ENCODE results near the gene SFMBT2.
"Not testable (repeated sequence)": the region's sequence is repeated elsewhere in the genome, so short reads cannot be mapped to it uniquely, and the experiment has no call there.

The SFMBT2 gene

DNA sequence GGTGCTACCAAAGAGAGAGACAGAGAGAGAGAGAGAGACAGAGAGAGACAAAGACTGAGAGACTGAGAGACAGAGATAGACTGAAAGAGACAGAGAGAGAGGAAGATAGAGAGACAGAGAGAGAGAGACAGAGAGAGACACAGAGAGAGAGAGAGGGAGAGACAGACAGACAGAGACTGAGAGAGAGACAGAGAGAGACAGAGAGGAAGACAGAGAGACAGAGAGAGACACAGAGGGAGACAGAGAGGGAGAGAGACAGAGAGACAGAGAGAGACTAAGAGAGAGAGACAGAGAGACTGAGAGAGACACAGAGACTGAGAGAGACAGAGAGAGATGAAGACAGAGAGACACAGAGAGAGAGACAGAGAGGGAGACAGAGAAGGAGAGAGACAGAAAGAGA lies 91.2 kb downstream of the SFMBT2 start:
- no peaks in the 10 kb centered on the region for H3K27me3 ChIP-seq (ENCODE audit: insufficient read depth, low read length)
- no peak overlapping the region for H3K4me3 ChIP-seq (ENCODE audit: low read depth, low read length)
- no peaks in the 10 kb centered on the region for H3K4me1 ChIP-seq (ENCODE audit: control insufficient read depth, insufficient read depth, low read length, unreplicated experiment)
- no peak overlapping the region for H2AFZ ChIP-seq (ENCODE audit: low read length, unreplicated experiment)
- no peaks in the 10 kb centered on the region for H3K79me2 ChIP-seq (ENCODE audit: control insufficient read depth, insufficient read depth, low read length, unreplicated experiment)
- no peaks in the 10 kb centered on the region for H3K36me3 ChIP-seq (ENCODE audit: insufficient read depth, low read length)
- no peak overlapping the region for H3K27ac ChIP-seq (ENCODE audit: low read depth, low read length)

DNA sequence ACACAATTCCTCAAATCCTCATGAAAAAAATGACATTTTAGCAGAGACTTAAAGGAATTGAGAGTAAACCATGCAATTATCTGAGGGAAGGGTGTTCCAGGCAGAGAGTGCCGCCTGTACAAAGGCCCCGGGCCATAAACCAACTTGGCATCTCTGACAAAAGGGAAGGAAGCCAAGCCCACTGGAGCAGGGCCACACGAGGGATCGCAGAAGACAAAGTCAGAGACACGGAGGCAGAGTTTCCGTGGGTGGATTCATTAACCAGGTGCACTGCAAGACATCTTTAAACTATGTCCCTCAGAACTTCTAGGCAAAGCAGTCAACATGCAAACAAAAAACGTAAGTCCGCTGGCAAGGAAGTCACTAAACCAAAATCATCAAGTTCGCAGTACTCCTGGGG lies 92.0 kb downstream of the SFMBT2 start:
- Histone ChIP-seq H3K4me1 (ENCODE audit: control insufficient read depth, insufficient read depth, low read length, unreplicated experiment) (no peaks in the 10 kb centered on the region), H3K27me3 (ENCODE audit: insufficient read depth, low read length) (no peaks in the 10 kb centered on the region), H3K4me3 (ENCODE audit: low read depth, low read length) (no peak overlapping the region), H3K27ac (ENCODE audit: low read depth, low read length) (no peak overlapping the region), H3K36me3 (ENCODE audit: insufficient read depth, low read length) (no peaks in the 10 kb centered on the region), H2AFZ (ENCODE audit: low read length, unreplicated experiment) (no peak overlapping the region), H3K79me2 (ENCODE audit: control insufficient read depth, insufficient read depth, low read length, unreplicated experiment) (no peaks in the 10 kb centered on the region)

DNA sequence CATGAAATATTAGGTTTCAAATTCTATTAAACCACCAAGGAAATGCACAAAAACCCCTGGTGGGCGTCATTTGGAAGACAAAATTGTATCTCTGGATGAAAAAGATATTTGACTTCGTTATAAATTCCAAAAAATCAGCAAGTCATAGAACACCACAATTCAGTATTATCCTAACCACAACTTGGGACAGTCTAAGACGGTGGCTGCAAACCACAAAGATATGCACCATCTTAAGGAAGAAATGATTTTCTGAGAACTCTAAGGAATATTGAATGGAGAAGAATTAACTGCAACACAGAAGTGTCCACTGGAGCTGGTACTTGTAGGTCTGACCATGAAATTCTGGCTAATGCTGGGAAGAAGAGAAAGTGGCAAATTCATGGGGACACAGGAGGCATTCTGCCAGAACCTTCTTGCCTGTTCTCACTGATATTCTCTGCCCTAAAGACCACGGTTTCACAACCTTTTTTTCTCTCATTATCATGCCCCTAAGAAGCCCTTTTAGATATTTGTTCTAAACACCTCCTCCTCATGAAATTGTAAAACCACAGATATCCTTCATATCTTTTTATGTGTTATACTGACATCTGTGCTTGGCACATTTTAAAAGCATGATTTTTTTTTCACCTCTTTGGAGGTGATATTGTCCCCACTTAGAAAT lies 92.9 kb downstream of the SFMBT2 start:
- Histone ChIP-seq H3K4me1 (ENCODE audit: control insufficient read depth, insufficient read depth, low read length, unreplicated experiment) (no peaks in the 10 kb centered on the region), H3K79me2 (ENCODE audit: control insufficient read depth, insufficient read depth, low read length, unreplicated experiment) (no peaks in the 10 kb centered on the region), H3K27me3 (ENCODE audit: insufficient read depth, low read length) (no peaks in the 10 kb centered on the region), H2AFZ (ENCODE audit: low read length, unreplicated experiment) (no peak overlapping the region), H3K36me3 (ENCODE audit: insufficient read depth, low read length) (no peaks in the 10 kb centered on the region), H3K4me3 (ENCODE audit: low read depth, low read length) (no peak overlapping the region), H3K27ac (ENCODE audit: low read depth, low read length) (no peak overlapping the region)

DNA sequence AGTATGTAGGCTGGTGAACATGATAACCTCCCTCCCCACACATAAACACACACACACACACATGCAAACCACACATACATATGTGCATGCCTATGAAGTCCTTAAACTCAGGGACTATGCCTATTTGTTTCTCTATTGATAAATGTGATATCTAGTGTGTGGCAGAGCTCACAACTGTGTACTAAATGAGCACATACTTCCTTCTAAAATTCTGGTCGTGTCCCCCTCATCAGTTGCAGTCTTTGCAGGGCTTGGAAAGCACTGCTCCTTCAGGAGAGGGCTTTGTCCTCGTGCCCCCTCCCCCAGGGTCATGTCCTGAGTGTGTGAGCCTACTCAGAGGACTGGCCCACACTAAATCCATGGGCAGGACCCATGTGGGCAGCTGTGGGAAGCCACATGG lies 94.0 kb downstream of the SFMBT2 start:
- no peak overlapping the region for H2AFZ ChIP-seq (ENCODE audit: low read length, unreplicated experiment)
- no peaks in the 10 kb centered on the region for H3K79me2 ChIP-seq (ENCODE audit: control insufficient read depth, insufficient read depth, low read length, unreplicated experiment)
- no peaks in the 10 kb centered on the region for H3K36me3 ChIP-seq (ENCODE audit: insufficient read depth, low read length)
- H3K27ac ChIP-seq (ENCODE audit: low read depth, low read length): no peak overlapping the region
- no peaks in the 10 kb centered on the region for H3K27me3 ChIP-seq (ENCODE audit: insufficient read depth, low read length)
- H3K4me3 ChIP-seq (ENCODE audit: low read depth, low read length): no peak overlapping the region
- no peaks in the 10 kb centered on the region for H3K4me1 ChIP-seq (ENCODE audit: control insufficient read depth, insufficient read depth, low read length, unreplicated experiment)

DNA sequence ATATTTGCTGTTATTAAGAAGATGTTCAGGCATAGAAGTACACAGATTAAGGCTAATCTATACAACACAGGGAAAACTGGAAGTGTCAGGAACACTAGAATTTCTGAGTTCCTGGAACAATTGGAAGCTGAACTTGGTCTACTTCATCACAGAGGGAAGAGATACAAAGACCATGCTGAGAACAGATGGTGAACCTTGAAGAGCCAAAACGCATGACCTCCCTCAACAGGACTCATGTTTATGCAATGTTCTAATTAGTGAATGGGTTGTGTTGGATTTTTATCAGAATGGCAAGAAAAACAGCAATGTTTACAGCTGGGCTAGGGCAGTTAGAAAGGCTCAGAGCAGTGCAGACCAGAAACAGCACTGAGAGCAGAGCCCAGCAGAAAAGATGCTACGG lies 94.9 kb downstream of the SFMBT2 start:
- H3K27ac ChIP-seq (ENCODE audit: low read depth, low read length): no peak overlapping the region
- H3K79me2 ChIP-seq (ENCODE audit: control insufficient read depth, insufficient read depth, low read length, unreplicated experiment): no peaks in the 10 kb centered on the region
- H2AFZ ChIP-seq (ENCODE audit: low read length, unreplicated experiment): no peak overlapping the region
- H3K4me3 ChIP-seq (ENCODE audit: low read depth, low read length): no peak overlapping the region
- no peaks in the 10 kb centered on the region for H3K27me3 ChIP-seq (ENCODE audit: insufficient read depth, low read length)
- no peaks in the 10 kb centered on the region for H3K4me1 ChIP-seq (ENCODE audit: control insufficient read depth, insufficient read depth, low read length, unreplicated experiment)
- H3K36me3 ChIP-seq (ENCODE audit: insufficient read depth, low read length): no peaks in the 10 kb centered on the region

DNA sequence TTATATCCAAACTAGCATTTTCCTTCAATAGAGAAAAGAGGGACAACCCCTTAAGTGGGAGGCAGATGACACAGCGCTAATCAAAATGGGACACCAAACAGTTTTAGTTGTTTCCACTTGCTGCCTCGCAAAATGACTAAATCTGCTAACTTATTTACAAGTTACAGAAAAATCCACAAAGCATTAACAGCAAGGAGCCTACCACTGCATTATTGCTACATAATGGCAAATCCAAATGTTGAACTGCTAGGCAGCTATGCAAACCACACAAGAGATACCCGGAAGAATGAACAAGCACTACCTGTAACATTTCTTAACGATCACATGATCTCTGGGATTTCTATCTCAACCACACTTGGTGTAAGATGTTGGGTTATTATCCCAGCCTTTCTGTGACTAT lies 96.7 kb downstream of the SFMBT2 start:
- no peaks in the 10 kb centered on the region for H3K27me3 ChIP-seq (ENCODE audit: insufficient read depth, low read length)
- H3K79me2 ChIP-seq (ENCODE audit: control insufficient read depth, insufficient read depth, low read length, unreplicated experiment): no peaks in the 10 kb centered on the region

DNA sequence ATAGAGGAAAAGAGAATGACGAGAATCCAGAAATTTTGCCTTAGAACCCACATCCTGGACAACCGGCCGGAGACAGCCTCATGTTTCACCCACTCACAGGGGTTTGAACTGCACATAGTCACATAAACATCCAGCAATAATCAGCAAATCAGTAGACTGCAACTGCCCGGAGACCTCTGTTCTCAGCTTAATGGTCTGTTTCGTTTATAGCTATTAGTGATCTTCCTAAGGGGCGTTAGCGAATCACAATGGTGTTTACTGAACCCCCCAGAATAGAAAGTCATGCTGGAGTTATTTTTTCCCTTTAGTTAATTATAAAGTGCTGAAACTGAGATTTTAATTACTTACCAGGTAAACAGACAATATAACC lies 98.4 kb downstream of the SFMBT2 start:
- no peaks in the 10 kb centered on the region for H3K79me2 ChIP-seq (ENCODE audit: control insufficient read depth, insufficient read depth, low read length, unreplicated experiment)
- H3K36me3 ChIP-seq (ENCODE audit: insufficient read depth, low read length): no peaks in the 10 kb centered on the region
- H3K4me1 ChIP-seq (ENCODE audit: control insufficient read depth, insufficient read depth, low read length, unreplicated experiment): no peaks in the 10 kb centered on the region
- H2AFZ ChIP-seq (ENCODE audit: low read length, unreplicated experiment): no peak overlapping the region
- no peak overlapping the region for H3K4me3 ChIP-seq (ENCODE audit: low read depth, low read length)
- no peaks in the 10 kb centered on the region for H3K27me3 ChIP-seq (ENCODE audit: insufficient read depth, low read length)
- no peak overlapping the region for H3K27ac ChIP-seq (ENCODE audit: low read depth, low read length)

More for the DNA sequence above, 96.7 kb downstream of the SFMBT2 start:
- Histone ChIP-seq H2AFZ (ENCODE audit: low read length, unreplicated experiment) (no peak overlapping the region), H3K4me1 (ENCODE audit: control insufficient read depth, insufficient read depth, low read length, unreplicated experiment) (no peaks in the 10 kb centered on the region), H3K4me3 (ENCODE audit: low read depth, low read length) (no peak overlapping the region), H3K36me3 (ENCODE audit: insufficient read depth, low read length) (no peaks in the 10 kb centered on the region), H3K27ac (ENCODE audit: low read depth, low read length) (no peak overlapping the region)

DNA sequence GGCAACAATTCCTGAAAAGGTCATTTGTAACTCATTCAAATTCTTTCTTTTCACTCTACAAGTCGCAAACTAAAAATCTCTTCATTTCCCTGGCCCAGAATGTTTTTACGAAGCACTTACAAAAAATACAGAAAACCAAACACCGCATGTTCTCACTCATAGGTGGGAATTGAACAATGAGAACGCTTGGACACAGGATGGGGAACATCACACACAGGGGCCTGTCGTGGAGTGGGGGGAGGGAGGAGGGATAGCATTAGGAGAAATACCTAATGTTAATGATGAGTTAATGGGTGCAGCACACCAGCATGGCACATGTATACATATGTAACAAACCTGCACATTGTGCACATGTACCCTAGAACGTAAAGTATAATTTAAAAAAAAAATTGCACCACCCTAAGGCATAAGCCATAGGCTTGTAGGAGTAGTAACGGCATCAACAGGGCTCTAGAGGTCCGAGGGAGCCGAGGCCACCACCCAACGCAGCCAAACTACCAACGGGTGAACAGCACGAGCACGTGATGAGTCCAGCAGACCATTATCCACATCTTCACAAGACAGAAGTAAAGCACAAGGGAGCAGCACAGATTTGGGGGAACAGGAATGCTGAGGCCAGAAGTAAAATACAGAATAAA lies 98.9 kb downstream of the SFMBT2 start:
- not testable (repeated sequence) for H3K4me3 ChIP-seq (ENCODE audit: low read depth, low read length); H3K27me3 ChIP-seq (ENCODE audit: insufficient read depth, low read length); H3K36me3 ChIP-seq (ENCODE audit: insufficient read depth, low read length); H2AFZ ChIP-seq (ENCODE audit: low read length, unreplicated experiment); H3K79me2 ChIP-seq (ENCODE audit: control insufficient read depth, insufficient read depth, low read length, unreplicated experiment); H3K4me1 ChIP-seq (ENCODE audit: control insufficient read depth, insufficient read depth, low read length, unreplicated experiment); H3K27ac ChIP-seq (ENCODE audit: low read depth, low read length)

DNA sequence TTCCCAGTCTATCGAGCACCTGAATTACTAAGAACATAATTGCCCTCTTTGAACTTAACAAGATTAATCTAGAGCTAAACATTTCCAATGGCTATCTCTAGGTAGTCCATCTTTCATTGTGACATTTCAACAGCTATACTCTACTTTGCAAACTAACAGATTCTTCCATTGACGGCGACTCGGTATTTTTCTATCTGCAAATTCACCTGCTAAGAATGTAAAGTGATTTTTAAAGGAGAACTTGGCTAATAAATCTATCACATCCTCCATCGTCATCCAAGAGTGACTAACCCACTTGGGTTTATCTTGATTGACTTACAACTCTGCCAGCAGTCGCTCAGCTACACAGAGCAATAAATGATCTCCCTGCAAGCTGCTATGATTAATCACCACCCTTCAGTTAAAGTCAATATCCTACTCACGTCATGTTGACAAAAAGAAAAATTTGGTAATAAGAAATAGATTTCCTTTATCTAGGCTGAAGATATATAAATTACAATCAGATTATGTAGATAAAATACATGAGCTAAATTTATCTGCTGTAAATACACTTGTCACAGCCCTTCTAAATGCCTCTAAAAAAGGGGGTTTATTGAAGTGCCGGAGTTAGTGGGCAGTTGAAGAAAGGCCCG lies 99.5 kb downstream of the SFMBT2 start:
- Histone ChIP-seq H3K27me3 (ENCODE audit: insufficient read depth, low read length) (no peaks in the 10 kb centered on the region), H3K27ac (ENCODE audit: low read depth, low read length) (no peak overlapping the region), H3K36me3 (ENCODE audit: insufficient read depth, low read length) (no peaks in the 10 kb centered on the region), H3K4me1 (ENCODE audit: control insufficient read depth, insufficient read depth, low read length, unreplicated experiment) (no peaks in the 10 kb centered on the region), H2AFZ (ENCODE audit: low read length, unreplicated experiment) (no peak overlapping the region), H3K79me2 (ENCODE audit: control insufficient read depth, insufficient read depth, low read length, unreplicated experiment) (no peaks in the 10 kb centered on the region), H3K4me3 (ENCODE audit: low read depth, low read length) (no peak overlapping the region)

DNA sequence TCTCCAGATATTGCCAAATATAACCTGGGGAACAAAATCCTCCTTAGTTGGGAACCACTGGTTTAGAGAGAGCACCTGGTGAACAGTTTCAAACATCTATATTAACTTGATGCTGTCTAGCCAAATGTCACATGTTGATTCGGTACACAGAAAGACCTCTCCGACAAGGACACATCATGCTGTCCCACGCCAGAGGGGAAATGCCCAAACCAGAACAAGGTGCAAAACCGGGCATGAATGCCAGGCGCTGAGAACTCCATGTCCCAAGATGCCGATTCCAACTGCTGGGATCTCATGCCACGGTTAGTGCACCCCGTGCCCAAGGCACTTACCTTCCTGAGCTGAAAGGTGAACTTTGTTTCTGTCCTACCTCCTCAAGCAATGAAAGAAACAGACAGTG lies 100.8 kb downstream of the SFMBT2 start:
- no peak overlapping the region for H3K4me3 ChIP-seq (ENCODE audit: low read depth, low read length)
- no peaks in the 10 kb centered on the region for H3K79me2 ChIP-seq (ENCODE audit: control insufficient read depth, insufficient read depth, low read length, unreplicated experiment)
- no peak overlapping the region for H2AFZ ChIP-seq (ENCODE audit: low read length, unreplicated experiment)
- no peaks in the 10 kb centered on the region for H3K36me3 ChIP-seq (ENCODE audit: insufficient read depth, low read length)
- no peaks in the 10 kb centered on the region for H3K27me3 ChIP-seq (ENCODE audit: insufficient read depth, low read length)
- H3K27ac ChIP-seq (ENCODE audit: low read depth, low read length): no peak overlapping the region
- no peaks in the 10 kb centered on the region for H3K4me1 ChIP-seq (ENCODE audit: control insufficient read depth, insufficient read depth, low read length, unreplicated experiment)

DNA sequence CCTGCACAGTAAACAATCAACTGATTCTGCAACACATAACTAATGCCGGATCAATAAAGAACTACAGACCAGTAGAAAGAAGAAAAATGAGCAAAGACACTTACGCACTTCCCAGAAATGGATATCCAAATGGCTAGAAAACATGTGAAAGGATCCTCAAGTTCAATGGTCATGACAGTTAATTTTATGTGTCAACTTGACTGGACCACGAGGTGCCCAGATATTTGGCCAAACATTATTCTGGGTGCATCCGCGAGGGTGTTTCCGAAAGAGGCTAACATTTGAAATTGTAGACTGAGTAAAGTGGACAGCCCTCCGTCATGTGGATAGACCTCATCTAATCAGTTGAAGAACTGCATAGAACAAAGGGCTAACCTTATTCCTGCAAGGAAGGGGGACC lies 102.0 kb downstream of the SFMBT2 start:
- Histone ChIP-seq H3K27me3 (ENCODE audit: insufficient read depth, low read length) (no peaks in the 10 kb centered on the region), H2AFZ (ENCODE audit: low read length, unreplicated experiment) (no peak overlapping the region), H3K4me3 (ENCODE audit: low read depth, low read length) (no peak overlapping the region), H3K4me1 (ENCODE audit: control insufficient read depth, insufficient read depth, low read length, unreplicated experiment) (no peaks in the 10 kb centered on the region), H3K79me2 (ENCODE audit: control insufficient read depth, insufficient read depth, low read length, unreplicated experiment) (no peaks in the 10 kb centered on the region), H3K36me3 (ENCODE audit: insufficient read depth, low read length) (no peaks in the 10 kb centered on the region), H3K27ac (ENCODE audit: low read depth, low read length) (no peak overlapping the region)
